GM18951 (cell line): ENCODE data around the gene LY86.
A peak's percentile ranks its signal among the peaks of the same experiment; 100 is the strongest.
"Not testable (repeated sequence)": the region's sequence is repeated elsewhere in the genome, so short reads cannot be mapped to it uniquely, and the experiment has no call there.

Source experiments
- POLR2A ChIP-seq: IDR thresholded peaks from 4 replicates; pipeline ENCODE4 v1.6.1; 2011; ENCODE audit warnings: mild to moderate bottlenecking; ENCODE audit not compliant: insufficient read length, insufficient read depth; ENCODE audit errors: extremely low read depth
- in situ Hi-C: fragments of 300-500 bp; cut with MboI; formaldehyde crosslinking; loops from one replicate; pipeline ENCODE4 v1.12.0; 2022; ENCODE audit warnings: low sequenced_read_pairs, mixed read lengths, inconsistent platforms; ENCODE audit not compliant: unreplicated experiment

Gene LY86

GRCh38 chr6:6592826-6593475 is 4.4 kb downstream of the LY86 start:
- in situ Hi-C loops: no loop called here
- TF ChIP-seq POLR2A: peak; percentile 23

- in situ Hi-C loops: no loop called here
- TF ChIP-seq POLR2A: no peak
Measured at GRCh38 chr6:6593867-6594468, 5.4 kb downstream of the LY86 start.

GRCh38 chr6:6595025-6595424 is 6.5 kb downstream of the LY86 start:
- TF ChIP-seq POLR2A: no peak
- in situ Hi-C loops: no loop called here

- TF ChIP-seq POLR2A: no peak
- in situ Hi-C loops: no loop called here
Measured at GRCh38 chr6:6595952-6596351, 7.4 kb downstream of the LY86 start.

GRCh38 chr6:6596529-6597328 is 8.2 kb downstream of the LY86 start:
- TF ChIP-seq POLR2A: no peak
- in situ Hi-C loops: no loop called here

- no peak for TF ChIP-seq POLR2A
- in situ Hi-C loops: no loop called here
Measured at GRCh38 chr6:6597682-6598081, 9.2 kb downstream of the LY86 start.

GRCh38 chr6:6599468-6599873 is 11.0 kb downstream of the LY86 start:
- in situ Hi-C loops: no loop called here
- no peak for TF ChIP-seq POLR2A

- TF ChIP-seq POLR2A: no peak
- in situ Hi-C loops: no loop called here
Measured at GRCh38 chr6:6600875-6601274, 12.4 kb downstream of the LY86 start.

GRCh38 chr6:6602262-6602661 is 13.7 kb downstream of the LY86 start:
- in situ Hi-C loops: no loop called here
- no peak for TF ChIP-seq POLR2A

GRCh38 chr6:6603317-6603716 is 14.8 kb downstream of the LY86 start:
- in situ Hi-C loops: no loop called here
- TF ChIP-seq POLR2A: no peak

- TF ChIP-seq POLR2A: no peak
- in situ Hi-C loops: no loop called here
Measured at GRCh38 chr6:6604015-6604414, 15.5 kb downstream of the LY86 start.

- in situ Hi-C loops: no loop called here
Measured at GRCh38 chr6:6604566-6604965, 16.0 kb downstream of the LY86 start.

GRCh38 chr6:6605873-6606272 is 17.4 kb downstream of the LY86 start:
- in situ Hi-C loops: no loop called here

More at GRCh38 chr6:6604566-6604965, 16.0 kb downstream of the LY86 start:
- no peak for TF ChIP-seq POLR2A

GRCh38 chr6:6606391-6607030 is 18.0 kb downstream of the LY86 start:
- in situ Hi-C loops: not testable (repeated sequence)

More at GRCh38 chr6:6605873-6606272, 17.4 kb downstream of the LY86 start:
- no peak for TF ChIP-seq POLR2A
